PFSK-1 (cell line): Measurements from ENCODE around the gene AMBRA1.

ENCODE experiments used
- FOXP2 ChIP-seq: optimal IDR thresholded peaks from 2 replicates; pipeline ENCODE3; 2011; ENCODE audit warnings: borderline replicate concordance, control low read depth, inconsistent platforms; ENCODE audit not compliant: insufficient read depth; ENCODE audit errors: extremely low read length, extremely low read depth
- POLR2AphosphoS5 ChIP-seq: IDR thresholded peaks from 2 replicates; pipeline ENCODE4 v1.6.1; 2012; ENCODE audit warnings: low read depth, mild to moderate bottlenecking, control low read depth, low read length, moderate library complexity
- SIN3A ChIP-seq: IDR thresholded peaks from 2 replicates; pipeline ENCODE4 v1.6.1; 2012; ENCODE audit warnings: mild to moderate bottlenecking, low read length, moderate library complexity, borderline replicate concordance; ENCODE audit not compliant: insufficient read depth
- TAF1 ChIP-seq: IDR thresholded peaks from 2 replicates; pipeline ENCODE4 v1.6.1; 2012; ENCODE audit warnings: low read length, control low read depth, borderline replicate concordance; ENCODE audit not compliant: insufficient read depth
- TF ChIP-seq, protein P1 (sequence below), 2 experiments: IDR thresholded peaks; 2 replicates each; pipeline versions ENCODE4 v1.6.1 to v1.8.0; 2011 to 2012; ENCODE audit warnings: low read depth in 2 of 2, low read length in 2 of 2, control low read depth in 1 of 2, inconsistent platforms in 1 of 2, mild to moderate bottlenecking in 1 of 2, moderate library complexity in 1 of 2; ENCODE audit not compliant: insufficient read depth in 1 of 2

The AMBRA1 gene

DNA sequence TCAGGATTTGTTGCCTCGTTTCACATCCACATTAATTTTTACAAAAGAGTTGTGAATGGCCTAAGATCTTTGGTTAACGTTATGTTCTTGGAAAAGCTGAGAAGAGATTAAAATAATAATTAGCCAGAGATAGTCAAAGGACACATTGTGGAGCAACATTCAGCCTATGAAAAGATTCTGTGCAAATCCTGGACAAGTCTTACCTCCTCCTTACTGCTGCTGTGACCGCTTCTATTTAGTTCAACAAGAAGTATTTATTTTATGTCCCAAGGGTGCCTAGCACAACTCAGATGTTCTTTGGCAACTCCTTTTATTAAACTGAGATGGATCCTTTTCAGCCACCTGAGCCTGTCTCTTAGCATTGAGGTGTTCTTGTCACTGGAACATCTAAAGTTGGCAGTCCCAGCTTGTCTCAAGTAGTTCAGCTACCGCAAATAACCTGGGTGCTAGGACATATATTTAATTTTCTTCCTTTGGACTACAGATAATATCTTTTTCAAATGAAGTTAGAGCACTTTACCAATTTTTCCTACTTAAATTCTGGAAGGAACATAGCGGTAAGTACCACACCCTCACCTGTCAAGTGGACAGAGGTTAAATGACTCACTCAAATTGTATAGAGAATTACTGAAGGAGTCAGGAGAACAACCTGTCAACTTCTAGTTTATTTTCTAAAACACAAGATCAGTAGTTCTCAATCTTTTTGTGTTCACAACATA is 121.7 kb downstream of the AMBRA1 start:
- TF ChIP-seq, protein P1, sequence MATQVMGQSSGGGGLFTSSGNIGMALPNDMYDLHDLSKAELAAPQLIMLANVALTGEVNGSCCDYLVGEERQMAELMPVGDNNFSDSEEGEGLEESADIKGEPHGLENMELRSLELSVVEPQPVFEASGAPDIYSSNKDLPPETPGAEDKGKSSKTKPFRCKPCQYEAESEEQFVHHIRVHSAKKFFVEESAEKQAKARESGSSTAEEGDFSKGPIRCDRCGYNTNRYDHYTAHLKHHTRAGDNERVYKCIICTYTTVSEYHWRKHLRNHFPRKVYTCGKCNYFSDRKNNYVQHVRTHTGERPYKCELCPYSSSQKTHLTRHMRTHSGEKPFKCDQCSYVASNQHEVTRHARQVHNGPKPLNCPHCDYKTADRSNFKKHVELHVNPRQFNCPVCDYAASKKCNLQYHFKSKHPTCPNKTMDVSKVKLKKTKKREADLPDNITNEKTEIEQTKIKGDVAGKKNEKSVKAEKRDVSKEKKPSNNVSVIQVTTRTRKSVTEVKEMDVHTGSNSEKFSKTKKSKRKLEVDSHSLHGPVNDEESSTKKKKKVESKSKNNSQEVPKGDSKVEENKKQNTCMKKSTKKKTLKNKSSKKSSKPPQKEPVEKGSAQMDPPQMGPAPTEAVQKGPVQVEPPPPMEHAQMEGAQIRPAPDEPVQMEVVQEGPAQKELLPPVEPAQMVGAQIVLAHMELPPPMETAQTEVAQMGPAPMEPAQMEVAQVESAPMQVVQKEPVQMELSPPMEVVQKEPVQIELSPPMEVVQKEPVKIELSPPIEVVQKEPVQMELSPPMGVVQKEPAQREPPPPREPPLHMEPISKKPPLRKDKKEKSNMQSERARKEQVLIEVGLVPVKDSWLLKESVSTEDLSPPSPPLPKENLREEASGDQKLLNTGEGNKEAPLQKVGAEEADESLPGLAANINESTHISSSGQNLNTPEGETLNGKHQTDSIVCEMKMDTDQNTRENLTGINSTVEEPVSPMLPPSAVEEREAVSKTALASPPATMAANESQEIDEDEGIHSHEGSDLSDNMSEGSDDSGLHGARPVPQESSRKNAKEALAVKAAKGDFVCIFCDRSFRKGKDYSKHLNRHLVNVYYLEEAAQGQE (IDR thresholded peaks at IDR 0.05; ENCODE audit: insufficient read depth in 1 of 2, low read depth in 2 of 2, low read length in 2 of 2) = no peak
- TF ChIP-seq SIN3A (no peak), POLR2AphosphoS5 (no peak), FOXP2 (no peak), TAF1 (no peak)

DNA sequence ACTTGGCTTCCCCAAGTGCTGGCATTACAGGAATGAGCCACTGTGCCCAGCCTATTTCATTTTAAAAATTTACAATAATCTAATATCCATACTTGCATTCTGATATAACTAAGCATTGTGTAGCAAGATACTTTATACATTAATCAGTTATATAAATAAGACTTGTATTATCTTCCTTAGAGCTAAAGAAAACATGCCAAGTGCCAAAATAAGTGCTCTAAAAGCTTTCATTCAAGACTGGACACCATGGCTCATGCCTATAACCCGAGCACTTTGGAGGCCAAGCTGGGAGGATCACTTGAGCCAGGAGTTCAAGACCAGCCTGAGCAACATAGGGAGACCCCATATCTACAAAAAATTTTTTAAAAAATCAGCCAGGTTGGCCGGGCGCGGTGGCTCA is 123.9 kb downstream of the AMBRA1 start:
- TF ChIP-seq FOXP2 (no peak), POLR2AphosphoS5 (no peak), SIN3A (no peak), TAF1 (no peak)
- TF ChIP-seq, protein P1 (IDR thresholded peaks at IDR 0.05; ENCODE audit: insufficient read depth in 1 of 2, low read depth in 2 of 2, low read length in 2 of 2) = no peak

DNA sequence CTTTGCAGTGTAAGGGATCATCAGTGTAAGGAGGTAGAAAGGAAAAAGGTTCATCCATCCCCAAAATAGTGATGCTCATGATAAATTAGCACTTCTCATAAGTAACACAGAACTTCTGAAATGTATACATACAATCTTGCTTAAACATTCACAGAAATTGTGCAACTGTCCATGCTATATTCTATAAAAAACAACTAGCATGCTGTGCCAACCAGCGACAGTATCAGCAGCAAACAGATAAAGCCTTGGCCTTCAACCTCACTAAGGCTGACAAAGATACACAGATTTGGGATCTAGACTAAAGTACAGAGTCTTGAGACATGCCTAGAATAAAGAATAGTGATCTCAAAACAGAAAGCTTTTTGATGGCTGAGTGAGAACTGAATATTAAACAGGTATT is 128.1 kb downstream of the AMBRA1 start:
- TF ChIP-seq FOXP2 = no peak
- no peak for TF ChIP-seq TAF1
- TF ChIP-seq POLR2AphosphoS5 = no peak
- TF ChIP-seq, protein P1 (IDR thresholded peaks at IDR 0.05; ENCODE audit: insufficient read depth in 1 of 2, low read depth in 2 of 2, low read length in 2 of 2) = no peak
- no peak for TF ChIP-seq SIN3A

DNA sequence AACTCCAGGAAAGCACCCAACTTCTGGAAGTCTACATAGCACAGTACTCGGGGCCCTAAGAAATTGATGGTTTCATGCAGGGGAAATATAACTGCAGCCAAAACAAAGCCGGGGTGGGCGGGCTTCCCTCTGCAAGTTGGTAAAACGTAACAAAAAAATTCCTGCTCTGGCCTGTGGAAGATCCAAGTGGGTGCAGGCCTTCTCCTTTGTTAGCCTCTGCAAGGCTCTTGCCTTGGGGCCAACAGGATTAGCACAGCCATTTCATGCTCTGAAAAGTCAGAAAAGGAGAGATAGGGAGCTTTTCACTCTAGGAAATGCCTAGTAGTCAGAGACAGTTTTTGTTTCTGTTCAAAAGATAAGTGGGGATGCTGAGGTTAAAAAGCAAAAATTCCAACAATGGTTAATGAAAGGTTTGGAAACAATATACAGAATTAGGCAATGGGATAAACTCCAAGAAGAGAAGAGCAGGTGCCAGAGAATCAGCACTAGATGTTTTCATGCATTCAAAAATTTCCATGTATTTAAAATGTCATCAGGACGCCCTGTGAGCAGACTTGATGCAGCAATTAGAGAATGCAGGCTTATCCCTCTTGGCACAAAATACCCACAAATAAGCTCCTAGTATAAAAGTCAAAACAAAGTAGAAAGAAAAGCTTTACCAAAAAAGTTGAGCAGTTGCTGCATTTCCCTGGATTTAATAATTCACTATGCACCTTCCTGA is 130.0 kb downstream of the AMBRA1 start:
- TF ChIP-seq SIN3A = no peak
- no peak for TF ChIP-seq TAF1
- TF ChIP-seq, protein P1 (IDR thresholded peaks at IDR 0.05; ENCODE audit: insufficient read depth in 1 of 2, low read depth in 2 of 2, low read length in 2 of 2) = no peak
- no peak for TF ChIP-seq POLR2AphosphoS5
- no peak for TF ChIP-seq FOXP2
